ENCODE measurements around the gene MTHFD2L.
A peak's percentile ranks its signal among the peaks of the same experiment; 100 is the strongest.
"Not testable (repeated sequence)": the region's sequence is repeated elsewhere in the genome, so short reads cannot be mapped to it uniquely, and the experiment has no call there.

MTHFD2L gene

GRCh38 chr4:74121643-74122579 lies 36.0 kb upstream of the MTHFD2L start:
- no peak for DNase-seq (ENCODE audit: low spot score)

GRCh38 chr4:74123065-74123728 lies 34.7 kb upstream of the MTHFD2L start:
- no peak for TF ChIP-seq CTCF (IDR thresholded peaks at IDR 0.05; ENCODE audit: extremely low read depth, missing control alignments)
- DNase-seq (ENCODE audit: low spot score): no peak

More at GRCh38 chr4:74121643-74122579, 36.0 kb upstream of the MTHFD2L start:
- TF ChIP-seq CTCF (IDR thresholded peaks at IDR 0.05; ENCODE audit: extremely low read depth, missing control alignments): no peak

GRCh38 chr4:74125029-74125428 lies 32.9 kb upstream of the MTHFD2L start:
- DNase-seq (ENCODE audit: low spot score): no peak
- TF ChIP-seq CTCF (IDR thresholded peaks at IDR 0.05; ENCODE audit: extremely low read depth, missing control alignments): no peak

- DNase-seq (ENCODE audit: low spot score): no peak
- TF ChIP-seq CTCF (IDR thresholded peaks at IDR 0.05; ENCODE audit: extremely low read depth, missing control alignments): no peak
These were observed 30.2 kb upstream of the MTHFD2L start for GRCh38 chr4:74127745-74128144.

GRCh38 chr4:74130843-74131242 lies 27.1 kb upstream of the MTHFD2L start:
- not testable (repeated sequence) for DNase-seq (ENCODE audit: low spot score)

GRCh38 chr4:74132188-74132587 lies 25.7 kb upstream of the MTHFD2L start:
- DNase-seq (ENCODE audit: low spot score): not testable (repeated sequence)

- no peak for TF ChIP-seq CTCF (IDR thresholded peaks at IDR 0.05; ENCODE audit: extremely low read depth, missing control alignments)
- DNase-seq (ENCODE audit: low spot score): no peak
These were observed 25.0 kb upstream of the MTHFD2L start for GRCh38 chr4:74132944-74133343.

- DNase-seq (ENCODE audit: low spot score): peak; percentile 38
- peak; percentile 47 for TF ChIP-seq CTCF (IDR thresholded peaks at IDR 0.05; ENCODE audit: extremely low read depth, missing control alignments)
These were observed 24.0 kb upstream of the MTHFD2L start for GRCh38 chr4:74133786-74134499.

All from GM20000 (cell line).